Glutamatergic neuron (in vitro differentiated cells): ENCODE results near the gene MRFAP1L1. TPM values are rescaled to one million over a fixed set of nuclear protein-coding genes. Genes with fewer than 3 reads are reported as not detected.

Experiments
- DNase-seq: peaks from one replicate; pipeline ENCODE4 v3.0.0; 2022
- H3K27ac Mint-ChIP-seq: one replicate; pipeline ENCODE4 v1.8.0; 2020; ENCODE audit warnings: mild to moderate bottlenecking, mixed read lengths, inconsistent platforms; ENCODE audit not compliant: unreplicated experiment
- H3K27me3 Mint-ChIP-seq: one replicate; pipeline ENCODE4 v1.8.0; 2020; ENCODE audit warnings: mild to moderate bottlenecking, moderate library complexity, mixed read lengths, inconsistent platforms; ENCODE audit not compliant: unreplicated experiment
- H3K36me3 Mint-ChIP-seq: one replicate; pipeline ENCODE4 v1.8.0; 2020; ENCODE audit warnings: mild to moderate bottlenecking, mixed read lengths, inconsistent platforms; ENCODE audit not compliant: unreplicated experiment
- H3K4me1 Mint-ChIP-seq: one replicate; pipeline ENCODE4 v1.8.0; 2020; ENCODE audit warnings: mild to moderate bottlenecking, low read depth, mixed read lengths, inconsistent platforms; ENCODE audit not compliant: unreplicated experiment
- H3K4me3 Mint-ChIP-seq: one replicate; pipeline ENCODE4 v1.8.0; 2020; ENCODE audit warnings: mild to moderate bottlenecking, mixed read lengths, inconsistent platforms; ENCODE audit not compliant: unreplicated experiment
- H3K9me3 Mint-ChIP-seq: one replicate; pipeline ENCODE4 v1.8.0; 2020; ENCODE audit warnings: mild to moderate bottlenecking, moderate library complexity, mixed read lengths, inconsistent platforms; ENCODE audit not compliant: unreplicated experiment
- total RNA-seq: library from RNA; stranded (reverse); fragmentation: NEBNext Ultra II Directional; extraction: Animal tissue kit (Norgen Biotek cat#: 25700); gene quantifications from one replicate; pipeline ENCODE4 v1.2.1, GENCODE V29; 2021; ENCODE audit not compliant: unreplicated experiment
- TF ChIP-seq, protein P1 (sequence below): fragments of 200-600 bp; sonication (generic); IDR thresholded peaks from one replicate; pipeline ENCODE4 v1.5.0; 2021; ENCODE audit not compliant: partially characterized antibody, unreplicated experiment

MRFAP1L1 gene
- total RNA-seq, 1 donor from 2014 or later = 66.1 TPM

DNA sequence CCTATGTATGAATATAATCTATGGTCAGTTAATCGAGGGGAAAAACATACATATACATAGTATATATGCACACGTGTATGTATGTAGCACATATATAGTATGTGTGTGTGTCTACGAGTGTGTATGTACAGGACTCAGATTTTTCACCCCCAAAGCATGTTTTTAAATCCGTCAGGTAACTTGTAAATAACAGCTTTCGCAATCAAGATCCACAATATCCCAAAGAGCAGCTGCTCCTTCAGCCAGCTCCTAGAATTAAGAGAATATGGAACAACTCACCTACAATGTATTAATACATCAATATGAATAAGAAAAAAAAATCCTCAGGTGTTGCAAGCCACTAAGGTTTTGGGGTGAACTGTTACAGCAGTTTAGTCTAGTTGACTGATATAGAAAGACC lies 3.5 kb downstream of the MRFAP1L1 start:
- Mint-ChIP-seq H3K27ac (no peak overlapping the region), H3K27me3 (peaks cover 10% of the 10 kb centered on the region), H3K4me3 (no peak overlapping the region), H3K36me3 (peaks cover 17% of the 10 kb centered on the region), H3K9me3 (peaks cover 4% of the 10 kb centered on the region), H3K4me1 (peaks cover 18% of the 10 kb centered on the region)
- DNase-seq = no peak
- TF ChIP-seq, protein P1, sequence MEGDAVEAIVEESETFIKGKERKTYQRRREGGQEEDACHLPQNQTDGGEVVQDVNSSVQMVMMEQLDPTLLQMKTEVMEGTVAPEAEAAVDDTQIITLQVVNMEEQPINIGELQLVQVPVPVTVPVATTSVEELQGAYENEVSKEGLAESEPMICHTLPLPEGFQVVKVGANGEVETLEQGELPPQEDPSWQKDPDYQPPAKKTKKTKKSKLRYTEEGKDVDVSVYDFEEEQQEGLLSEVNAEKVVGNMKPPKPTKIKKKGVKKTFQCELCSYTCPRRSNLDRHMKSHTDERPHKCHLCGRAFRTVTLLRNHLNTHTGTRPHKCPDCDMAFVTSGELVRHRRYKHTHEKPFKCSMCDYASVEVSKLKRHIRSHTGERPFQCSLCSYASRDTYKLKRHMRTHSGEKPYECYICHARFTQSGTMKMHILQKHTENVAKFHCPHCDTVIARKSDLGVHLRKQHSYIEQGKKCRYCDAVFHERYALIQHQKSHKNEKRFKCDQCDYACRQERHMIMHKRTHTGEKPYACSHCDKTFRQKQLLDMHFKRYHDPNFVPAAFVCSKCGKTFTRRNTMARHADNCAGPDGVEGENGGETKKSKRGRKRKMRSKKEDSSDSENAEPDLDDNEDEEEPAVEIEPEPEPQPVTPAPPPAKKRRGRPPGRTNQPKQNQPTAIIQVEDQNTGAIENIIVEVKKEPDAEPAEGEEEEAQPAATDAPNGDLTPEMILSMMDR = no peak

- TF ChIP-seq, protein P1 = no peak
- H3K27me3 Mint-ChIP-seq = peaks cover 9% of the 10 kb centered on the region
- H3K27ac Mint-ChIP-seq = no peak overlapping the region
- H3K9me3 Mint-ChIP-seq = peaks cover 5% of the 10 kb centered on the region
- H3K4me1 Mint-ChIP-seq = peaks cover 16% of the 10 kb centered on the region
- H3K36me3 Mint-ChIP-seq = peaks cover 17% of the 10 kb centered on the region
- no peak overlapping the region for H3K4me3 Mint-ChIP-seq
- DNase-seq = no peak
Observed at GRCh38 chr4:6705646-6706045, 4.0 kb downstream of the MRFAP1L1 start.

DNA sequence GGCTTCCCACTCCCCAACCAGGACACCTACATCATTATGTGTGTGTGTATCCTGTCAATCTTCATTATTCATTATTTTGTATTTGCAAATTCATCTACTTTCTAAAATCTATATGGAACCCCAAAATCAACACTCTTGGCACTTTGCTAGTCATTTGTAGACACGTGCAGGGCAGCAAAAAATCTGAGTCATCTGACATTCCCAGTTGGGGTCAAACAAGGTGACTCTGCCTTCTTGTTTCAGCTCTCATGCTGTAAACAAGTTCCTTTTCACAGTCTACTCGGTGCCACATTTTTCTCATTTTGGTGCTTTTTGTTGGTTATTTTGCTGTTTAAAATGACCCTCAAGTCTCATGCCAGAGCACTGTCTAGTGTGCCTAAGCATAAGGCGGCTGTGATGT lies 5.9 kb downstream of the MRFAP1L1 start:
- TF ChIP-seq, protein P1 = no peak
- Mint-ChIP-seq H3K4me3 (no peak overlapping the region), H3K27ac (peak overlapping the region; percentile 52), H3K9me3 (peaks cover 6% of the 10 kb centered on the region), H3K36me3 (peaks cover 17% of the 10 kb centered on the region), H3K27me3 (peaks cover 4% of the 10 kb centered on the region), H3K4me1 (peaks cover 17% of the 10 kb centered on the region)
- DNase-seq = no peak

GRCh38 chr4:6702761-6703160 lies 6.9 kb downstream of the MRFAP1L1 start:
- H3K36me3 Mint-ChIP-seq = peaks cover 17% of the 10 kb centered on the region
- TF ChIP-seq, protein P1 = no peak
- H3K4me1 Mint-ChIP-seq = peaks cover 11% of the 10 kb centered on the region
- peaks cover 6% of the 10 kb centered on the region for H3K9me3 Mint-ChIP-seq
- peaks cover 4% of the 10 kb centered on the region for H3K27me3 Mint-ChIP-seq
- H3K27ac Mint-ChIP-seq = no peak overlapping the region
- no peak overlapping the region for H3K4me3 Mint-ChIP-seq
- DNase-seq = no peak

DNA sequence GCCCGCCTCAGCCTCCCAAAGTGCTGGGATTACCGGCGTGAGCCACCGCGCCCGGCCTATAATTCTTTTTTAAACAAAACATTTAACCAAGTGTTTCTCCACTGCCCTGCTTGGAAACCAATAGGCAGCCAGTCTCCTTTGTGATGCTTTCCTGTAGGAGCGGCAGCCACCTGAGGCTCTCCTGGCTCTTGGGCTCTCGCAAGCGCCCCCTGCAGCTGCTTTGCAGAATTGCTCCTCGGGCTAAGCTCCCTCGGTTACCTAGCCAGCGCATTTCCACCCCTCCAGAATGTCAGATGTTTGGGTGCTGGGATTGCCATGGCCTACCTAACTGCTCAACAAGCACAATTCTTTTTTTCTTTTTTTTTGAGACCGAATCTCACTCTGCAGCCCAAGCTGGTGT lies 8.3 kb downstream of the MRFAP1L1 start:
- TF ChIP-seq, protein P1 = peak; percentile 20
- Mint-ChIP-seq H3K27ac (no peak overlapping the region), H3K36me3 (peaks cover 17% of the 10 kb centered on the region), H3K9me3 (peaks cover 6% of the 10 kb centered on the region), H3K27me3 (peaks cover 4% of the 10 kb centered on the region), H3K4me3 (no peak overlapping the region), H3K4me1 (peaks cover 7% of the 10 kb centered on the region)
- no peak for DNase-seq
